ENCODE data around the gene PTAFR.

DNA sequence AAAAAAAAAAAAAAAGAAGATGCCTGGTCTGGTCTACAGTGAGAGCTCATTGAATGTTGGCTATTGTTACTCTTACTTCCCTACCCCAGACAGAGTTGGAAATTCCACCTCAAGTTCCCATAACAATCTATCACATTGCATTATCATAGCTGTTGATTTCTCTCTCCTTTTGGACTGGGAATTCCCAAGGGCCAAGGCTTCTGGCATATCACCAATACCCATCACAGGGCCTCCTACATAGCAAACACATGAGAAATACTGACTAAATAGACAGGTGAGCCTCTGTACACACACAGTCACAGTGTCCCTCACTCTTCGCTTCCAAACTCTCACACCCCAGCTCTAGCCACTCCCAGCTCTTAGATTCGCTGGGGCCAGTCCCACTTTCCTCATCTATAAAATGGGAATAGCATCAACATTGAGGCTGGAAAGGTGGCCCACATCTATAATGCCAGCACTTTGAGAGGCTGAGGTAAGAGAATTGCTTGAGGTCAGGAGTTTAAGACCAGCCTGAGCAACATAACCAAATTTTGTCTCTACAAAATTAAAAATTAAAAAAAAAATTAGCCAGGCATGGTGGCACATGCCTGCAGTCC, 6.4 kb downstream of the PTAFR start:
- no peak for TF ChIP-seq EZH2 (IDR thresholded peaks at IDR 0.05; ENCODE audit: borderline replicate concordance, low read depth, low read length, severe bottlenecking)
- TF ChIP-seq CTCF (IDR thresholded peaks at IDR 0.05; ENCODE audit: borderline replicate concordance, extremely low read depth, low read length, poor library complexity, severe bottlenecking), result no peak

All from DND-41 (cell line).